GM10248 (cell line): ENCODE results near the gene ATRNL1.

Experiments used
- CTCF ChIA-PET: fragments of 300-600 bp; sonication (Branson Sonifier 250); formaldehyde crosslinking; extraction: SDS; loops from one replicate; lab custom pipeline; 2021; ENCODE audit warnings: antibody characterized with exemption; lab: Yijun Ruan, JAX
- POLR2A ChIA-PET: fragments of 350-650 bp; sonication (Branson Sonifier 250); formaldehyde crosslinking; extraction: SDS; loops from one replicate; lab custom pipeline; 2020; ENCODE audit warnings: antibody characterized with exemption; lab: Yijun Ruan, JAX
- DNase-seq: peaks from one replicate; pipeline ENCODE4 v3.0.0; 2012; ENCODE audit errors: extremely low spot score
- TF ChIP-seq, protein P1 (sequence below): IDR thresholded peaks from 2 replicates; pipeline ENCODE4 v1.5.1; 2012; ENCODE audit warnings: mild to moderate bottlenecking, low read depth; ENCODE audit errors: extremely low read depth, missing control alignments, control extremely low read depth

Gene ATRNL1

DNA sequence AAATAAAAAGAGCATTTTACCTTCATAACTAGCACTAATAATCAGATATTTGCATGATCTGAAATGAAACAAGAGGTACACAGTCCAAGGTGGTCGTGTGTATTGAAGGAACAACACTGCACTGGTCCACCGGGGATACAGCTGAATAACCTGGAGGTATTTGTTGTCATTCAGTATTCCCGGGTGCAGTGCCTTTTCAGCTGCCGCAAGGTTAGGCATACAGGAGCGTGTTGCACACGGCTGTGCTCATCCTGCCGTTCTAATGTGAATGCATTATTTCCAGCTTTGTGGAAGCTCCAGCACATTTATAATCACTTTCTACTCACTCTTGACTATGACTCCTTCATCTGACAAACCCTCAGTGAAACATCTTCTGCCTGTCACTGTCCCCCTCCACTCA is 802.0 kb downstream of the ATRNL1 start:
- no peak for DNase-seq
- POLR2A ChIA-PET = no interaction called here
- CTCF ChIA-PET = interaction anchor here (0.8 kb wide), 1 partner anchor 18 kb away, joined by 3 read pairs; no protein-coding TSS in a partner anchor
- TF ChIP-seq, protein P1, sequence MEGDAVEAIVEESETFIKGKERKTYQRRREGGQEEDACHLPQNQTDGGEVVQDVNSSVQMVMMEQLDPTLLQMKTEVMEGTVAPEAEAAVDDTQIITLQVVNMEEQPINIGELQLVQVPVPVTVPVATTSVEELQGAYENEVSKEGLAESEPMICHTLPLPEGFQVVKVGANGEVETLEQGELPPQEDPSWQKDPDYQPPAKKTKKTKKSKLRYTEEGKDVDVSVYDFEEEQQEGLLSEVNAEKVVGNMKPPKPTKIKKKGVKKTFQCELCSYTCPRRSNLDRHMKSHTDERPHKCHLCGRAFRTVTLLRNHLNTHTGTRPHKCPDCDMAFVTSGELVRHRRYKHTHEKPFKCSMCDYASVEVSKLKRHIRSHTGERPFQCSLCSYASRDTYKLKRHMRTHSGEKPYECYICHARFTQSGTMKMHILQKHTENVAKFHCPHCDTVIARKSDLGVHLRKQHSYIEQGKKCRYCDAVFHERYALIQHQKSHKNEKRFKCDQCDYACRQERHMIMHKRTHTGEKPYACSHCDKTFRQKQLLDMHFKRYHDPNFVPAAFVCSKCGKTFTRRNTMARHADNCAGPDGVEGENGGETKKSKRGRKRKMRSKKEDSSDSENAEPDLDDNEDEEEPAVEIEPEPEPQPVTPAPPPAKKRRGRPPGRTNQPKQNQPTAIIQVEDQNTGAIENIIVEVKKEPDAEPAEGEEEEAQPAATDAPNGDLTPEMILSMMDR = no peak

DNA sequence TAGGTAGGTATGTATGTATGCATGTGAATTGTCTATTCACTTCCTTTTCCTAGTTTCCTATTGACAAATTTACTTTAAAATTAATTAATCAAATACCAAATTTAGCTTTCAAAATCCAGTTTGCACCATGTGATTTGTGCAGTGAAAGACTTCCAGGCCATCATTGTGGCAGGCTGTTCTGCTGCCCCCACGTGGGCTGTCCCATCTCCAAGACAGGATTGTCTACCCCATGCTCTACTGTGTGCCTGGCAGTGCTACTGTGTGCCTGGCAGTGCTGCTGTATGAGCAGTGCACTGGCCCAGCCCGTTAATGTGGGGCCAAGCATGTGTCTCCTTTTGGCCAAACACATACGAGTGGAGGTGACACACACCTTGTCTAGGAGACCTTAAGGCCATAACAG is 805.1 kb downstream of the ATRNL1 start:
- POLR2A ChIA-PET = no interaction called here
- CTCF ChIA-PET = no interaction called here
- DNase-seq = no peak
- TF ChIP-seq, protein P1 = no peak

DNA sequence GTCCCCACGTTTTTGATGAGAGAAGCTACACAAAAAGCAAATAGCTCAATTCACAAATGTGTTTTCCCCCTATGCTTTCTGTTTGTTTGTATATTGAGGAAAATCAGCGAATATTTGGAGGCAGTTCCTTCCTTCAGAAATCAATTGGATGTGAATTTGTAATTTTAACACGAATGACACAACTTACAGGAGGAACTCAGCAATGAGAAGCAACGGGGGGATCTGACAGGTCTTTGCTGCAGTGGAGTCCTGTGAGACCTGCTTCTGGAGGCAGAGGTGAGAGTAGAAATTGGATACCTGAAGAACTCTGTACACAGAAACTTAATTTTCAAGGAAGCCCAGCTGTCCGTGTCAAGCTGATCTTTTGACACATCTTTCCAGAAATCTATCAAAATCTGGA is 809.4 kb downstream of the ATRNL1 start:
- DNase-seq = no peak
- ChIA-PET CTCF (interaction anchor here (0.9 to 1.4 kb wide), 3 partner anchors 11 to 103 kb away, joined by 3 read pairs; no protein-coding TSS in a partner anchor), POLR2A (no interaction called here)
- TF ChIP-seq, protein P1 = no peak

DNA sequence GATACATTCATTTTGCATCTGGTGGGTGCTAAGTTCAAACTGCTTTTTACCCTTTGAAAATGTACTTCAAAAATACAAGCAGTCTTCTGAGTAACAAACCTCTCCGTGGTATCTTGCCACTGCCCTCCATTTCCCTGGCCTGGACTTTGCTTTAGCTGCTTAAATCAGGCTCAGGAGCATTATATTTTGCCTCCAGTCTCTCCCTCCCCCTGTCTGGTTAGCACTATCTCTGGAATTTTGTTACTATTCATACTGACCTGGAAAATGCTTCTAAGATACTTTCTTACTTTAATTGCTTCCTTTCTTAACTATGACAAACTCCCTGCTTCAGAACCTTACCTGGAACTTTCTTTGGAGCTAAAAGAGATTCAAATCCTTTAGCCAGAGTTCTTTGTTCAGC is 810.0 kb downstream of the ATRNL1 start:
- ChIA-PET POLR2A (no interaction called here), CTCF (interaction anchor here (0.7 to 1.9 kb wide), 3 partner anchors 16 to 104 kb away, joined by 3 to 5 read pairs (median 3); no protein-coding TSS in a partner anchor)
- TF ChIP-seq, protein P1 = no peak
- DNase-seq = no peak

DNA sequence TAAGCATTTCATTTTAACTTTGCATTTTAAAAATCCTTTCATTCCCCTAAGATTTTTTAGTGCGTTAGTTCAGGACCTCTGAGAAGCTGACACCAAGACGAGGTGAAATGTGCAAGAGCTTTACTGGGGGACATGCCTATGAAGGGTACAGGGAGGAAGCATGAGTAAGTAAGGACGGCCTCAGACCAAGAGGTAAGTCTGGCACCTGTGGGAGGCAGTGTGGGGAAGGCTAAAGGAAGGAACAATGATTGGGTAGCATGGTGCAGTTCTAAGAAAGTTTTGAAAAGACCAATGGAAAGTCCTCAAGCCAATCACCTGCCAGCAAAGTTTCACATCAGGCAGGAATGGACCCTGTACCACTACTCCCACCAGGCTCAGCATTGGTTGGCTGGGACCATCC is 810.7 kb downstream of the ATRNL1 start:
- DNase-seq = no peak
- POLR2A ChIA-PET = no interaction called here
- TF ChIP-seq, protein P1 = no peak
- CTCF ChIA-PET = interaction anchor here (0.7 to 1.9 kb wide), 3 partner anchors 17 to 105 kb away, joined by 3 to 5 read pairs (median 3); no protein-coding TSS in a partner anchor

DNA sequence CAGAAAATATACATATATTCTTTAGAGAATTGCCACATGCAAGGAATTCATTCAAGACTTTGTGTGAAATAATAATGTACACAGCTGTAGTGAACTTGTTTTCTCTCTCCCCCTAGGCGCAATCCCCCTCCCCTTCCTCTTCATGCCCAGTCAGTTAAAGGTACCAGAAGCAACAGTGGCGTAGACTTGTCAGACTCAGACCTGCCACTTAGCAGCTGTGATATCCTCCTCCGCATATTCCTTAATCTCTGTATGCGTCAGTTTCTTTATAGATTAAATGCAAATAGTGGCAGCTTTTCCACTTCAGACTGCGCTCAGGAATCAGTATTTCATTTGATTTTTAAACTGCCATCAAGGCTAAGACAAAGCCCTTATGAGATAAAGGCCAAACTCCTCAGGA is 815.9 kb downstream of the ATRNL1 start:
- POLR2A ChIA-PET = no interaction called here
- CTCF ChIA-PET = no interaction called here

More for the DNA sequence above, 815.9 kb downstream of the ATRNL1 start:
- DNase-seq = no peak
- TF ChIP-seq, protein P1 = no peak
